ENCODE results near the gene WDR77.

DNA sequence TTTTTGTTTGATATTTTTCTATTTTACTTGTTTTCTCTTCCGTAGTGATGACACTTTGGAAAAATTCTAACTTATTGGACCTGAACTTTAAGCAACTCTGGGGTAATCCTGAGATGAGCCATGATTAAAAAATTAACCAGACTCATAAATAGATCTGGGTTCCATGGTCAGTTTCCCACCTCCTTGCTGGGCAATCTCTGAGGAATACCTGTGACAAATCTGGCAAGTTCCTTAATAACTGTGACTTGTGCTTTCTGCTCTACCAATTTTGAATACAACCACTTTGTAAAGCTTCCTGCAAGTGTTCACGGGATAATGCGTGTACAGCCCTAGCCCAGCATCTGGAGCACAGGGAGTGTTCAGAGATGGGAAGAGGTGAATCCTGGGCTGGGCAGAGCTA is 24.8 kb downstream of the WDR77 start:
- TF ChIP-seq, protein P1, sequence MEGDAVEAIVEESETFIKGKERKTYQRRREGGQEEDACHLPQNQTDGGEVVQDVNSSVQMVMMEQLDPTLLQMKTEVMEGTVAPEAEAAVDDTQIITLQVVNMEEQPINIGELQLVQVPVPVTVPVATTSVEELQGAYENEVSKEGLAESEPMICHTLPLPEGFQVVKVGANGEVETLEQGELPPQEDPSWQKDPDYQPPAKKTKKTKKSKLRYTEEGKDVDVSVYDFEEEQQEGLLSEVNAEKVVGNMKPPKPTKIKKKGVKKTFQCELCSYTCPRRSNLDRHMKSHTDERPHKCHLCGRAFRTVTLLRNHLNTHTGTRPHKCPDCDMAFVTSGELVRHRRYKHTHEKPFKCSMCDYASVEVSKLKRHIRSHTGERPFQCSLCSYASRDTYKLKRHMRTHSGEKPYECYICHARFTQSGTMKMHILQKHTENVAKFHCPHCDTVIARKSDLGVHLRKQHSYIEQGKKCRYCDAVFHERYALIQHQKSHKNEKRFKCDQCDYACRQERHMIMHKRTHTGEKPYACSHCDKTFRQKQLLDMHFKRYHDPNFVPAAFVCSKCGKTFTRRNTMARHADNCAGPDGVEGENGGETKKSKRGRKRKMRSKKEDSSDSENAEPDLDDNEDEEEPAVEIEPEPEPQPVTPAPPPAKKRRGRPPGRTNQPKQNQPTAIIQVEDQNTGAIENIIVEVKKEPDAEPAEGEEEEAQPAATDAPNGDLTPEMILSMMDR (IDR thresholded peaks at IDR 0.05): no peak
- TF ChIP-seq POLR2AphosphoS5 (IDR thresholded peaks at IDR 0.05) (no peak), POLR2A (IDR thresholded peaks at IDR 0.05) (no peak)
